ENCODE results near the gene FAM204A.

Gene FAM204A

DNA sequence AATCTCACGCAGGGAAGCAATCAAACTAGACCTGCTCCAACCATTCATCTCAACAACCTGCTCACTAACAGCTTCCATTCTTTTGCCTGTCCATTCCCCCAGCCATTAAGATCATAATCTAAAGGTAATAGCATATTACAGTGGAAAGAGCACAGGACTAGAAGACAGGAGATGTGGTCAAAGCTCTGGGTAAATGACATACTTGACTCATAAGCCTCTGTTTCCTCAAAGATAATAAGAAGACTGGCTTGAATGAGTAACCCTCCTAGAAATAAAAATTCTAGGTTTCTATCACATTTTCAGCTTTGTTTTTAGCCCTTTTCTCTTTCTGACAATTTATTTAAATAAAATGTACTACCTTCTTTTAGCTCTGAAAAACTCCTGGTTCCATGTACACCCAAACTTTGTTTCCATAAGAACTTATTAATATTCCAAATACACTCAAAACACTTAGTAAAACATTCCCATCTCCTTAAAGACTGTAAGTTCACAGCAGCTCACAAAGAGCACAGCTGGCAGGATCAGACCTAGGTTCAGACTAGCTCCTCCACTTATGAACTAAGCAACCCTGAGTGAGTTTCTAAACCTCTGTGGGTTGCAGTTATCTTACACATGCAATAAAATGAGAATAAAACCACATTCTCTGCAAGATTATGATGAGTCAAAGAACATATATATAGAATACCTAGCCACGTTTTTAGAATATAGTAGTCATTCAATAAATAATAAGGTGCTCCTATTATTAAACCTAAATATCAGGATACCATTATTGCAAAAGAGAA, 11.6 kb downstream of the FAM204A start:
- DNase-seq (ENCODE audit: low spot score), result no peak

DNA sequence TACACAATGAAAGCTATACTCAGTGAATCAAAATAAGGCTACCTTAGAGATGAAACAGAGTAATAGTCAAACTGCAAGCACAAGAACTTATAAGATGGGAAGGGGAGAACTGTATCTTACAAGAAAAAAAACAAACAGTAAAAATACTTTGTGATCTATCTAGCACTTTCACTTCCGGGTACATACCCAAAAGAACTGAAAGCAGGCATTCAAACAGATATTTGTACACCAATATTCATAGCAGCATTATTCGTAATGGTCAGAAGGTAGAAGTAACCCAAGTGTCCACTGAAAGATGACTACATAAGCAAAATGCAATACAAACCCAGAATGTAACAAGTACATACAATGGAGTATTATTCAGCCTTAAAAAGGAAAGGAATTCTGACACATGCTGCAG, 18.0 kb downstream of the FAM204A start:
- DNase-seq (ENCODE audit: low spot score), result no peak

DNA sequence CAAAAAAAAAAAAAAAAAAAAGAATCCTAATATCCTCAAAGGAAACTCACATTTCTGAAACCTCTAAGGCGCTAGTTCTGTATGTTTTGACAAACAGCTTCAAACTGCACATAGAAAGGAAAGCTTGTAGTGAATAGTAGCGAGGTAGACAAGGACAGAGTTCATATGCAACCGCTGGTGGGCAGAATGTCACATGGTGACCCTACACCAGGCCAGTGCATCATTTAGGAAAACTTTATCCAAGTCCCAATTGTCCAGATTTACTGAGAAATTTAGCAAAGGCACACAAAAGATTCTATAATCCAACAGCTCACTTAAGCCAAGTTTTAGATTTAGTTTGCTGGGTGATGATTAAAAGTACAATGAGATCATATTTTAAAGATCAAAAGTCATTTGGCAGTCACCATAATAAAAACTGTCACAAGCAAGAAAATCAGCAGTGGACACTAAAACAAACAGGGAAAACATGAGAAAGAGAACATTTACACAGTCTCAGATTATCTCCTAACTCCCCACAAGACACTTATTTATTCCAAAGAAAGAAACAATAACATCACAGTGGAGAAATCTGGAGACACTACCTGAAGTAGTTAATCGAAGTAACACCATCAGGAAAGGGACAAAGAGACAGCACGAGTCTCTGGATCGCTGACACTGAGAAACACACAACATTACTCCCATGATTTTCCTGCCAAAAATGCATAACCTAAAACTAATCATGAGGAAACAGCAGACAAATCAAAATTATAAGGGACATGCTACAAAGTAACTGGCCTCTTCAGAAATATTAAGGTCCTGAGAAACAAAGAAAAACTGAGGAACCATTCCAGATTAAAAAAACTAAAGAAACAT, 20.2 kb downstream of the FAM204A start:
- no peak for DNase-seq (ENCODE audit: low spot score)

DNA sequence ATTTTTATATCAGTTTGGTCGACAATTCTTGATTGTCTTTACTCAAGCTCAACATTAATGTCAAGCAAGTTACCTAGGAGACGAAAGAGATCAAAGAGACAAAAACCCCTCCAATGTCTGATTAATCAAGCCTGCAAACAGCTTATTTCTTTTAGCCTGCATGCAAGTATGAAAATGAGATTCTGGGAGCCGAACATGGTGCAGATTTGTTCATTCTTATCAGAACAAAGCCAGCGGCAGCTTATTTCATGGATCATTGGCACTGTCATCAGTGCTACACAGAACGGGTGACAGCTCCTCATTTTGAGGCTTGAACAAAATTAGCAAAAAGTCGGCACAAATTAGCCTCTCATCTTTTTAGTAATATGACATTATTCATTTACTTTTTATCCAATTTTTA, 26.5 kb downstream of the FAM204A start:
- no peak for DNase-seq (ENCODE audit: low spot score)

DNA sequence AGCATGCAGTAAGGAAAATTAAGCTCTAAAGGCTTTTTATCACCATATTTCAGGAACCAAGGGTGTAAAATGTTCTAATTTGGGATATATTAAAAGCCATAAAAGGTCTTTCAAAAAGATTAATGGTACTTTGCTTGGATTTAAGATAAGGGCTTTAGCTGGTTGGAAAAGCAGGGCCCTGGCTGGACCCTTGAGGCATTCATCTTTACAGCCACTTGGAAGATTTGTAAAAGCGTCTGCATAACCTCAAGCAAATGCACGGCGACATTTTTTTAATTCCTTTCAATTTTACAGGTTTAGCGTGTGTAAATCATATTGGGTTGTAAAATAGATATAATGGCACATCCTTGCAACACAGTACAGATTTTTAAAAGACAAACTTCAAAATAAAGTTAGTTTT, 27.2 kb downstream of the FAM204A start:
- no peak for DNase-seq (ENCODE audit: low spot score)

DNA sequence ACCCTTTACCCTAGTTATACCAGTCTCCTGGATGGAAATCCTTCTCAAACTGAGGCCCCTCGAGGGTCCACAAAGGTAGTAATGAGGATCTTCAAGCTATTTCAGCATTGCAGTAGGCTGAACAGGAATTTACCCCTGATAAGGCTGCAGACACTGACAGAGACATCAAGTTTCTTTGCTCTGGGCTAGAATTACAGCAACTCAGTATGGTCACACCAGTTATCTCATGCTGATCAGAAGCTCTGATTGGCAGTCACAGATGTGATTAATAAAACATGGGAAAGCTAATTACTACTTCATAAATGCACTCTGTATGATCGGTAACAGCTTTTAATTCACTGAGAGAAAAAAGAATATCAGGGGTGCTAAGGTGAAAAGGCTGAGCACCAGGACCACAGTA, 30.6 kb downstream of the FAM204A start:
- DNase-seq (ENCODE audit: low spot score), result no peak

DNA sequence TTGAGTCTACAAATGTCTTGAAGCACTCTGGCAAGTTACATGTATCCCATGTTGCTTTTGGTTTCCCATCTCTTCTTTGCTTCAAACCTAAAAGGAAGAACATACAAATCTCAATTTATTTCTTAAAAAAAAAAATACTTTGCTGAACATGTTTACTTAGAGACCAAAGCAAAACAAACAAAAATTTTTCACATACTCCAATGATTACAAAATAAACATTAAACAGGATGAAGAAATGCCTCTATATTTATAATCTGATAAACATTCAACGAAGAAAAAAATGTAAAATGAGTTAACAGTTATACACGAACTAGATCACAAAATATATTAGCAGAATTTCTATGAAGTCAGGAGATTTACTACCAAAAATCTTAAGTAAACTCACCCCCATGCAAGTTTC, 31.3 kb downstream of the FAM204A start:
- DNase-seq (ENCODE audit: low spot score), result no peak

DNA sequence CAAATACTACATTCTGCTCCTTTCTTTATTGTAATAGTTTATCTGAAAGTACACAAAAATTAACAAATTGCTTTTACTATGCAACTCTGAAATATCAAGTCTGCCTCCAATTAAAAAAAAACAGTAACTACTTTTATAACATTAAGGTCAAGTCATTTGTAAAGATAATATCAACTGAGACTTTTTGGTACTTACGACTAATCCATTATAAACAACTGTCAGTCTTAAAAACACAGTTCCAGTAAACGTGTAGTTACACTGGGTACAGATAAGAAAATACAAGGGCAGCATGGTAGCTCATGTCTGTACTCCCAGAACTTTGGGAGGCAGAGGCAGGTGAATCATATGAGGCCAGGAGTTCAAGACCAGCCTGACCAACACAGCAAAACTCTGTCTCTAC, 32.2 kb downstream of the FAM204A start:
- no peak for DNase-seq (ENCODE audit: low spot score)

DNA sequence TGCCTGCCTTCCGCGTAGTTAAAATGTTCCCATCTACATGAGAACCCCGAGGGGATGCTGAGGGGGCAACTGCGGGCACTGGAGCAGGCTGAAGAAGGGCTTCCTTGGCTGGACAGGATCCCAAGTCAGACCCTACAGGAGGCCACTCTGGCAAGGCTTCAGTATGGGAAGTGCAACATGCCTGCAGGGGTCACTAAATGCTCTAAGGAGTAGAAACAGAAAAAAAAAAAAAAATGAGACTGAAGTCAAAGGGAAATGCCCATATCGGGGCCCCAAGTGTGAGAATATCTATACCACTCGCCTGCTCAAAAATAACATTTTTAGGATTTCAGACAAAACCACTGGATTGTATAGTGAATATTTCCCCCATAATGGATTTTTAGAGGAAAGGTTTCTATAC, 33.5 kb downstream of the FAM204A start:
- no peak for DNase-seq (ENCODE audit: low spot score)

DNA sequence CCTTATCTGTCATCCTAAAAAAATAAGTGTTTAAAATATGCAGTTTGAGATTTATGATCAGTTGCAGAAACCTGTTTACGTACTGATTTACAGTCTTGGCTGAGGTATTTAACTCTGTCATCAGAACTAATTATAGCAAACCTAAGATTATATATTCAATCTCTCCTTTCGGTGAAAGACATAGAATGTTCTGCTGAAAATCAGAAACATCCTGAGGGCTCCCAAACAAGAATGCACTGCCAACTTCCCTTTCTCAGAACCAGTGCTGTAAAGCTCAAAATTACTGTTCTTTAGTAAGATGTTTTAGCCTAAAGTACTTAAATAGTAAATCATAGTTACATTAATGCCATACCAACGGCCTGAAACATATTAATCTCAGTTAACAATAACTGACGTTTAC, 34.3 kb downstream of the FAM204A start:
- no peak for DNase-seq (ENCODE audit: low spot score)

DNA sequence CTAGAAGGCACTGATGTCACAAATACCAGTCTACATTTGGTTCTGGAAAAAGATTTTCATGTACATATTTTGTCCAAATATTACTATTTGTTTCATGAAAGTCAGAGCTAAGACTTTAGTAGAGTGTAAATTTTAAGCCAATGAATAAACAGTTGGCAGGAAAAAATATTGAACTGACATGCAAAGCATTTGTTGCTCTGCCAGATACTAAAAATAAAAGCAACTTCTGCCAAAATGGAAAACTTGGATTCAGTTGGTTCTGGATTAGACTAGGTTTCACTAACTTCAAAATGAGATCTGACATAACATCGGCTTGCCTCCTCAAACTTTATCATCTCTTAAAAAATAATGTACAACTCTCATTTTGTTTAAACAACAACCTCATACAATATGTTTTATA, 34.9 kb downstream of the FAM204A start:
- DNase-seq (ENCODE audit: low spot score), result no peak

DNA sequence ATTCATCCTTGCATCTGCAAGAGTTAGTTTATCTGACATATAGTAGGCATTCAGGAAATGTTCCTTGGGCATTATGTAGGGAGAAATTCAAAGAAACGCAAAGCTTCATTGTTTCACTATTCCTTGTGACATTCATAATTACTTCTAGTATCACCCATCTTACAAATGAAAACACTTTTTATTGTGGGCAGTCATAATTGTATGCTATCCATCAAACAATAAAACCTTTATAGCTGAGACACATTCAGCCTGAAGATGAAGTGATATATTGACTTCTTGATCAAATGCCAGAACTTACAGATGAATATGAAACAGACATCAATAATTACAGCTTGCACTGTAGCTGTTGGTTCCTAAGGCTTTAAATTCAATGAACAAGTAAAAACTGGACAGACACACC, 36.4 kb downstream of the FAM204A start:
- no peak for DNase-seq (ENCODE audit: low spot score)

DNA sequence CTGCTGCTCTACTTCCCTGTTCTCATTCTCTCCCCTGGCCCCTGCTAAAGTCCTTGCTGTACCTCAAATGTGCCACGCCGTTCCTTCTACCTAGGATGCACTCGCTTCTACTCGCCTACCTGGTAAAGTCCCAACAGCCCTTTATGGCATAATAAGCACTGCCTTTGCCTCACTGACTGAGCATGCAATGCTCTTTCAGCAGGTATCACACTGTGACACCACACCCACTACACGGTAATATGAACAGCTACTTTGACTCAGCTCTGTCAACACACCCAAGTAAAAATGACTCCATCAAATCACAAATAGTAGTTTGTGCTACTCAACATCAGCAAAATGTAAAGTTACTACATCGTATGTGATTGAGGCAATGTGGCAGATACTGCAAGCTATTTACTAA, 37.6 kb downstream of the FAM204A start:
- DNase-seq (ENCODE audit: low spot score), result no peak

DNA sequence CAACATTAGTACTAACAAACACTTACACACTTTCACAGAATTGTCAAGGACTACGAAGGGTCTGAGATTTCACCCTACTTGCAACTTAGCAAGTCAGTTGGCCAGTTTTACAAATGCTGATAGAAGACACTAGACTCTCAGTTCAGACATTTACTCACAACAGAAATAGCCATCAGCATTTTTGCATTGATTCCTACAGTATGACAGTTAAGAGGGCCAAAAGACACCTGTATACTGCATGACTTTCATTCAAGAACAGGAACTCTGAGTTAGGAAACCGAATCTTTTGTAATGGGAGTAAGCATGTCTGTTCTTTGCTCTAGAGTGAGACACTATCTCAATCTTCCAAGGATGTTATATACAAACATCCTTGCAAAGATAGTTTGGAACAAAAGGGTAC, 40.9 kb downstream of the FAM204A start:
- DNase-seq (ENCODE audit: low spot score), result no peak

DNA sequence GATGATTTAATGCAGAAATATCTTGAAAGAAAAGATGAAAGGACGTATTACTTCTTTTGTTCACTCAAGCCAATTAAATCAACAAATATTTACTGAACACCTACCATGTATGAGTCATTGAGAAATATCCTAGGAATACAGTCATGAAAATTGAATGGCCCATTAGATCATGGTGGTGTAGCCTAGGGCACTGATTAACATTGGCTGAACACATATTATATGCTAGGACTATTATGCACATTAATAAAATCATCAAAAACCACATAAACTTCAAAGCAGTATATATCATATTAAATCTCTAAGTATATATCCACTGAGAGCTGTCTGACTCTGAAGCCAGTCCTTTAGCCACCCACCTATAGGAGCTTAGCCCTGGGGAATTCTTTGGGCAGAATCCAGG, 41.8 kb downstream of the FAM204A start:
- DNase-seq (ENCODE audit: low spot score), result no peak

DNA sequence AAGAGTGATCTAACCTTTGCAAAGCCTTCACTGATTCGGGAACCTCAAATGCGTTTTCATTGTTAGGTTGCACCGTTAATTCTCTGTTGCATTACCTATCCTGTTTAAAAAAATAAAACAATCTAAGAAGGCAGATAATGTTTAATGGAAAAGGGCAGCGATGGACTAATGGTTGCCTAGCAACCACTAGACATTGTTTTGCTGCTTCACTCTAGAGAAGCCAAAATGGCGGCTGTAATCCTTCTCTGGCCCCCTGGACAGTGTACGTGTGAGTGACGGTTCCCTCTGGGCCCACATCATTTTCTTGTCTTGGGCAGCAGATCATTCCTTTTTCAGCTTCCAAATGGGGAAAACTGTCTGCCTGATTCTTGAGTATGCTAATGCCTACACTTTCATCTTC, 43.3 kb downstream of the FAM204A start:
- no peak for DNase-seq (ENCODE audit: low spot score)

DNA sequence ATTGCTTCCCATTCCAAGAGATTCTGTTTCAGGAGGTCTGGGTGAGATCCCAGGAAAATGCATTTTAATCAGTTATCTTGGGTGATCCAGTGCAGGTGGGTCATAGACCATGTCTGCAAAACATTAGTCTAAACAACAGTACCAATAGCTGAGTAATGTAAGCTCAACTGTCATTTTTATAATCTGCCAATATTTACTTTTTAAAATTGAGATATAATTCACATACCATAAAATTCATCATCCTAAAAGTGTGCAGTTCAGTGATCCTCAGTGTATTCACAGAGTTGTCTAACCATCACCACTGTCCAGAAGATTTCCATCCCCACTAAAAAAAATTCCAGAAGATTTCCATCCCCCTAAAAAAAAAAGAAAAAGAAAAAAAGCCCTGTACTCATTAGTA, 51.0 kb downstream of the FAM204A start:
- no peak for DNase-seq (ENCODE audit: low spot score)

DNA sequence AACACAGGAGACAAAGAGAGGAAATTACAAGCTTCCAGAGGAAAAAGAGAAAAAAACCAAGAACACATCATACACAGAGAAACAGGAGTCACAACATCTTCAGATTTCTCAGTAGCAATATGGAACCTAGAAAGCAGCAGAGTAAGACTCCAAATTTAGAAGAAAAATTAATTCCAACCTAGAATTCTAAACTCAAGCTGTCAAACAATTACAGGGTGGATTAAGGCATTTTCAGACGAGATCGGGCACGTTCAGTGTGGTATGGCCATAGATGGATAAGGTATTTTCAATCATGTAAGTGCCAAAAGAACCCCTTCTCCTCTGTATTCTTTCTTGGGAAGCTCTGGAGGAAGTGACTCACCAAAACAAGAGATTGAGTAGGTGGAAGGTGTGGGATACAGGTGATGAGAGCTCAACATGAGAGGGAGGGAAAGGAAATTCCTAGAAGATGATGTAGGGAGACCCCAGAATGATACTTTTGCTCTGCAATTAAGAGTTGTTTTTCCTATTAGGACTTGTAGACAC, 51.6 kb downstream of the FAM204A start:
- no peak for DNase-seq (ENCODE audit: low spot score)

DNA sequence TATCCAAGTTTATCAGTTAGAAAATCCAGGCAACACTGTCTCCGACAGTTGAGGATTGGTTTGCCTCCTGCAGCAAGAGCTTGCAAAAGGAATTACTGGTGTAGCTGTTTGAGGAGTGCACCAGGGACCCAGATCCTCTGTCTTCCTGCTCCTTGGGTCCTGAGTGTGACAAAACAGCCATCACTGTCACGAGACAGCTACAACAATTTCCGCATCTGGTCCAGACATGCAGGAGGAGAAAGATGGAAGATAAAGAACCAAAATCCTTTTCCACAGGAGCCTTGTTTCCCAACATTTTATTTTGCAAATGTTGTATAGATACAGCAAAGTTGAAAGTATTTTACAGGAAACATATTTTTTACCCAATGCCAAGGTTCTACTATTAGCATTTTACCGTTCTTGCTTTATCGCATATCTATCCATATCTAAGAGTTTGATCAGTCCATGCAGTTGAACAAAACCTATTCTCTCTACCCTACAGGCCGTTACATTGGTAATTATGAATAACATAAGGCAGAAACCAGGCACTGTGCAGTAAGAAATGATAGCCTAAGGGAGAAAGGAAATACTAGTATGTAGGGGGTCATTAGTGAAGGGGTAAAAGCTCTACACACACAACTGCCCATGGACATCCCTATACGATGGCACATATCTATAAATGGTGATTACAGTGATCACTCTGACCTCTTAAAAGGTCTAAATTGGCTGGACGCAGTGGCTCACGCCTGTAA, 54.9 kb downstream of the FAM204A start:
- DNase-seq (ENCODE audit: low spot score), result no peak

DNA sequence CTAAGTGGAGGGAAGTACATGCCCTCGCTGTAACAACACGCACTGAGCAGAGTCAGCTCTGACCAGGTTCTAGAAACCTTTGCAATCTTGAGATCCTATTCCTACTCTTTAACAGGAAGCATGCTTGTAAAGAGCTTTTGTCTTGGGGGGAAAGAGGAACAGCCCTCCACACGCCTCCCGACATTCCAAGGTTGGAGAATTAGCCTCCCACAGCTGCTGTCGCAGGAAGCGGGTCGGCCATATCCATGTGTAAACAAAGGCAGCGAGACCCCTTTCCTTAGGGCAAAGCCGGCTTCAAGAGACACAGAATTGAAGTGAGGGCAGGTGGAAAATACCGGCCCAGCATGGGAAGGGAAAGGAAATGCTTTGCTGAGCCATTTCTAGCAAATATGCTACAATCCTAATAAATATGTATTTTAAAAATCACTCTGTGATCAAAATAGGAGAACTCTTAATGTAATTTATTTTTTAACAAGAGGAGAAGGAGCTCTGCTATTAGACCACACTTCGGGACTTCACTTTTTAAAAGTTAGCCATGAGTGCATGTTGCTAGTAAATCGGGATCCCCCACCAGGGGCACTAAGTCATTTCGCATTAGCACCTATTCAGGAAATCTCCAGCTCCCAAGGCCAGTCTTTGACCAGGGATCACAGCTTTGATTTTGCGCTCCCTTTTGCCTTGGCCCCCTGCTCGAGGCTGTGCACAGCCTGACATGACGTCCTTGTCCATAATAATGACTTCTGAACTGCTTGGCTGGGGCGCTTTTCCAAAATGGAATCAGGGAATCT, 55.9 kb downstream of the FAM204A start:
- no peak for DNase-seq (ENCODE audit: low spot score)

DNA sequence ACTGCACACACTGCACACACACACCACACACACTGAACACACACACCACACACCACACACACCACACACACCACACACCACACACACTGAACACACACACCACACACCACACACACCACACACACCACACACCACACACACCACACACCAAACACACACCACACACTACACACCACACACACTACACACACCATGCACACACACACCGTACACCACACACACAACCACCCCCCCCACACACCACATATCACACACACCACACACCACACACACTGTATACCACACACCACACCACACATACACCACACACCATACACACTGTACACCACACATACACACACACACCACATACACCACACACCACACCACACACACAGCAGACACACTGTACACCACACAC, 59.5 kb downstream of the FAM204A start:
- no peak for DNase-seq (ENCODE audit: low spot score)

DNA sequence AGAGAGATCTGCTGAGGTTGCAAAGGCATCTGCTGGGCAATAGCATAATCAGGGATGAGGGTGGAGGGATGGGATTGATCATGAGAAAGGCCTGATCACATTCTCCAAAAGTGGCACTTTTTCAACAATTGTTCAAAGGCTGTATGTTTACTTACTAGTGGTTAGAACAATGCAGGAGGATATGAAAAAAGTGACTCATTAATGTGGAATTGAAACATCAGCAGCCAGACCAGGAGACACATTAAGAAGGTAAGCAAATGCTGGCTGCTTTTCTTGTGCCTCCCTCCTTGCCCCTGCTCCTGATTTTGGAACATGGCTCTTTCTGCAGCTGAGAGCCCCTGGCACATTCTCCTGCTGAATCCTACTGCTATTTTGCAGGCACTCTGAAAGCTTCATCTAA, 63.5 kb downstream of the FAM204A start:
- no peak for DNase-seq (ENCODE audit: low spot score)
